Smooth muscle cell (in vitro differentiated cells): Measurements from ENCODE around the gene RASL10B. TPM values are rescaled to one million over a fixed set of nuclear protein-coding genes. Genes with fewer than 3 reads are reported as not detected.

ENCODE experiments used
- DNase-seq: peaks from one replicate; lab custom pipeline; 2025; ENCODE audit not compliant: unreplicated experiment; lab: John Stamatoyannopoulos, UW
- H2AFZ ChIP-seq: fragments of 200-600 bp; sonication (generic); 2 replicates; pipeline ENCODE4 v1.6.0; 2016; ENCODE audit warnings: antibody characterized with exemption, low read depth, mild to moderate bottlenecking
- H3F3A ChIP-seq: fragments of 200-600 bp; sonication (generic); 2 replicates; pipeline ENCODE4 v1.6.0; 2017; ENCODE audit warnings: antibody characterized with exemption, low read depth
- H3K27ac ChIP-seq: fragments of 200-600 bp; sonication (generic); 2 replicates; pipeline ENCODE4 v1.5.1; 2016; ENCODE audit warnings: low read depth, mild to moderate bottlenecking
- H3K27me3 ChIP-seq: fragments of 200-600 bp; sonication (generic); 2 replicates; pipeline ENCODE4 v1.6.1; 2016; ENCODE audit warnings: low read depth, mild to moderate bottlenecking
- H3K36me3 ChIP-seq: fragments of 200-600 bp; sonication (generic); 2 replicates; pipeline ENCODE4 v1.5.1; 2016; ENCODE audit warnings: low read depth
- H3K4me1 ChIP-seq: fragments of 200-600 bp; sonication (generic); 2 replicates; pipeline ENCODE4 v1.5.1; 2016; ENCODE audit warnings: low read depth
- H3K4me2 ChIP-seq: fragments of 200-600 bp; sonication (generic); 2 replicates; pipeline ENCODE4 v1.6.0; 2016; ENCODE audit warnings: mild to moderate bottlenecking
- H3K4me3 ChIP-seq: fragments of 200-600 bp; sonication (generic); 2 replicates; pipeline ENCODE4 v1.5.1; 2016; ENCODE audit warnings: mild to moderate bottlenecking
- H3K79me2 ChIP-seq: fragments of 200-600 bp; sonication (generic); 2 replicates; pipeline ENCODE4 v1.6.0; 2016; ENCODE audit warnings: low read depth, mild to moderate bottlenecking
- H3K9ac ChIP-seq: fragments of 200-600 bp; sonication (generic); 2 replicates; pipeline ENCODE4 v1.6.0; 2016; ENCODE audit warnings: low read depth
- H3K9me3 ChIP-seq: fragments of 200-600 bp; sonication (generic); replicated peaks from 2 replicates; pipeline ENCODE4 v1.5.1; 2016; ENCODE audit warnings: low read depth
- H4K20me1 ChIP-seq: fragments of 200-600 bp; sonication (generic); 2 replicates; pipeline ENCODE4 v1.6.0; 2016; ENCODE audit warnings: low read depth
- WGBS: methylation state at CpG from one replicate; pipeline ENCODE4 v1.1.7; 2016; ENCODE audit warnings: low lambda C conversion rate; 5-methylcytosine and 5-hydroxymethylcytosine counted together
- polyA plus RNA-seq: library from polyadenylated mRNA; unstranded; fragments of >200 nt; fragmentation: Nextera tagmentation; extraction: Ambion mirVana; gene quantifications from 2 replicates; pipeline ENCODE4 v1.2.1, GENCODE V29; 2016
- total RNA-seq: library from RNA; depleted of rRNA; stranded (reverse); fragments of >200 nt; gene quantifications from 2 replicates; pipeline ENCODE4 v1.2.3, GENCODE V29; 2014
- TF ChIP-seq, protein P1 (sequence below): fragments of 200-600 bp; sonication (generic); IDR thresholded peaks from 2 replicates; pipeline ENCODE4 v1.5.1; 2017; ENCODE audit warnings: borderline replicate concordance, mild to moderate bottlenecking, antibody characterized with exemption; ENCODE audit not compliant: insufficient read depth, poor library complexity, severe bottlenecking

Gene RASL10B
- total and polyA plus RNA-seq, 2 experiments from 2014 or later = 8.2 to 18.6 TPM

- no peak overlapping the region for H2AFZ ChIP-seq
- H3K9me3 ChIP-seq = no peaks in the 10 kb centered on the region
- no peaks in the 10 kb centered on the region for H3K4me1 ChIP-seq
- no peak overlapping the region for H3K27ac ChIP-seq
- no peaks in the 10 kb centered on the region for H3K36me3 ChIP-seq
- 88% methylated on average over 7 of the region's 7 CpGs for WGBS
- H3K9ac ChIP-seq = no peak overlapping the region
- no peak for DNase-seq
- H4K20me1 ChIP-seq = no peaks in the 10 kb centered on the region
- no peak overlapping the region for H3K4me2 ChIP-seq
- H3K4me3 ChIP-seq = no peak overlapping the region
- H3K27me3 ChIP-seq = peaks cover 16% of the 10 kb centered on the region
- no peaks in the 10 kb centered on the region for H3K79me2 ChIP-seq
- TF ChIP-seq, protein P1, sequence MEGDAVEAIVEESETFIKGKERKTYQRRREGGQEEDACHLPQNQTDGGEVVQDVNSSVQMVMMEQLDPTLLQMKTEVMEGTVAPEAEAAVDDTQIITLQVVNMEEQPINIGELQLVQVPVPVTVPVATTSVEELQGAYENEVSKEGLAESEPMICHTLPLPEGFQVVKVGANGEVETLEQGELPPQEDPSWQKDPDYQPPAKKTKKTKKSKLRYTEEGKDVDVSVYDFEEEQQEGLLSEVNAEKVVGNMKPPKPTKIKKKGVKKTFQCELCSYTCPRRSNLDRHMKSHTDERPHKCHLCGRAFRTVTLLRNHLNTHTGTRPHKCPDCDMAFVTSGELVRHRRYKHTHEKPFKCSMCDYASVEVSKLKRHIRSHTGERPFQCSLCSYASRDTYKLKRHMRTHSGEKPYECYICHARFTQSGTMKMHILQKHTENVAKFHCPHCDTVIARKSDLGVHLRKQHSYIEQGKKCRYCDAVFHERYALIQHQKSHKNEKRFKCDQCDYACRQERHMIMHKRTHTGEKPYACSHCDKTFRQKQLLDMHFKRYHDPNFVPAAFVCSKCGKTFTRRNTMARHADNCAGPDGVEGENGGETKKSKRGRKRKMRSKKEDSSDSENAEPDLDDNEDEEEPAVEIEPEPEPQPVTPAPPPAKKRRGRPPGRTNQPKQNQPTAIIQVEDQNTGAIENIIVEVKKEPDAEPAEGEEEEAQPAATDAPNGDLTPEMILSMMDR = no peak
- no peaks in the 10 kb centered on the region for H3F3A ChIP-seq
These were observed 11.1 kb downstream of the RASL10B start for GRCh38 chr17:35742496-35742895.

DNA sequence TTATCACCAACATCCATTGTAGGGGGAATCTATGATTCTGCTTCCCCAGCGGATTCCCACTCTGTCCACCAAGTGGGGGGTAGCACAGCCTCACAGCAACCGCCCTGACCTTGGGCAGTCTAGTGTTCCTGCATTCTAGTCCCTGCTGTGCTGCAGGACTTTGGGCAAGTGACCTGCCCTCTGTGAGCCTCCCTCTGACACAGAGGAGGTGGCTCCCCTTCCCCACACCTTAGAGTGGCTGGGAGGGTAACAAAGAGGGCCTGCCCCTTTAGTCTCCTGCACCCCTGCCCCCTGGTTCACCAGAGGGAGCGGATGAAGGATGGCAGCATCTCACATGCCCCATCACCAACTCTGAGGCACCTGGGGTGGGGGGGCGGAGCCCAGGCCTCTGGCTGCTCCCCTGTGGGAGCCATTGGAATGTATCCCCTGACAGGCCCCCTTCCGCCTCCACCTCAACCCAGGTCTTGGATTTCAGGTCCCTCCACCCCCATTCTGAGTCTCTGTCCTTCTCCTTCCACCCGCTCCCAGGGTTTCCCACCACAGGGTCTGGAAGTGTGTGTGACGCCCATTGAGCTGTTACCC lies 11.5 kb downstream of the RASL10B start:
- H3F3A ChIP-seq = no peaks in the 10 kb centered on the region
- no peak overlapping the region for H3K9ac ChIP-seq
- no peak overlapping the region for H3K27ac ChIP-seq
- no peaks in the 10 kb centered on the region for H3K9me3 ChIP-seq
- H2AFZ ChIP-seq = no peak overlapping the region
- H3K36me3 ChIP-seq = no peaks in the 10 kb centered on the region
- DNase-seq = no peak
- 87% methylated on average over 7 of the region's 7 CpGs for WGBS
- H3K4me1 ChIP-seq = no peaks in the 10 kb centered on the region
- no peaks in the 10 kb centered on the region for H4K20me1 ChIP-seq
- H3K27me3 ChIP-seq = peaks cover 16% of the 10 kb centered on the region
- TF ChIP-seq, protein P1 = no peak
- H3K4me3 ChIP-seq = no peak overlapping the region
- no peak overlapping the region for H3K4me2 ChIP-seq
- H3K79me2 ChIP-seq = no peaks in the 10 kb centered on the region

DNA sequence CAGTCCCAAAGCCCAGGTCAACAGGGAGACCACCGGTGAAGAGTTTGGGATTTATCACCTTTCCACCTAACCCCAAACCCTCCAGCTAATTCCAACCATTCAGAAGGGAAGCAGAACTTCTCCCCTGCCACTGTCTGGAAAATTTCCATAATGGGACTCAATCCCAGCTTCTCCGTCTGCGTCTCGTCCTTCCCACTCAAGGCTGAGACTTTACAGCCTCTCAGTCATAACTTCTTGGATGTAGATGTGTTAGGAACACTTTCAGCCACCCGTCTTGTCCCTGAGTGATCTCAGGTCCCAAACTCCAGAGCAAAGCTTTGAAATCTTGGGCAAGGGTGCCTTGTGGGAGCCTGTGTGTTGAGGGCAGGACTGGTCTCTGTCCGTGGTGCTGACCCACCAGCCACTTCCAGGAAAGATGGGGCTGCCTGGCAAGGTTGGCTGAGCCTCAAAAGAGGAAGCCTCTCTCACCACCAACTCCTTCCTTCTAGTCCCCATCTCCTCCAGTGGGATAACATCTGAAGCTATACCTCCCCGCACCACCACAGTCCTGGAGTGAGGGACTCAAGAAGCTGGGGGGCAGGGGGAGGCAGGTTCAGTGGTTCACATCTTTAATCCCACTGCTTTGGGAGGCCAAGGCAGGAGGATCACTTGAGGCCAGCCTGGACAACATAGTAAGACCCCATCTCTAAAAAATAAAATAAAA lies 12.3 kb downstream of the RASL10B start:
- H3K79me2 ChIP-seq = no peaks in the 10 kb centered on the region
- H3K4me3 ChIP-seq = no peak overlapping the region
- DNase-seq = peak; percentile 11
- H3F3A ChIP-seq = no peaks in the 10 kb centered on the region
- H2AFZ ChIP-seq = no peak overlapping the region
- 50% methylated on average over 7 of the region's 7 CpGs for WGBS
- no peak overlapping the region for H3K27ac ChIP-seq
- no peak overlapping the region for H3K9ac ChIP-seq
- H3K9me3 ChIP-seq = no peaks in the 10 kb centered on the region
- H3K4me2 ChIP-seq = no peak overlapping the region
- H3K27me3 ChIP-seq = peaks cover 16% of the 10 kb centered on the region
- TF ChIP-seq, protein P1 = no peak
- H3K36me3 ChIP-seq = no peaks in the 10 kb centered on the region
- no peaks in the 10 kb centered on the region for H4K20me1 ChIP-seq
- H3K4me1 ChIP-seq = no peaks in the 10 kb centered on the region

- Histone ChIP-seq H3K4me2 (no peak overlapping the region), H4K20me1 (no peaks in the 10 kb centered on the region), H3K4me1 (no peaks in the 10 kb centered on the region), H3F3A (no peaks in the 10 kb centered on the region), H3K9me3 (no peaks in the 10 kb centered on the region), H3K4me3 (no peak overlapping the region), H2AFZ (no peak overlapping the region), H3K36me3 (no peaks in the 10 kb centered on the region), H3K27me3 (peaks cover 24% of the 10 kb centered on the region), H3K79me2 (no peaks in the 10 kb centered on the region), H3K27ac (no peak overlapping the region), H3K9ac (no peak overlapping the region)
- TF ChIP-seq, protein P1 = no peak
- no peak for DNase-seq
- WGBS = 89% methylated on average over 8 of the region's 8 CpGs
These were observed 13.4 kb downstream of the RASL10B start for GRCh38 chr17:35744830-35745229.
